CD4-positive, alpha-beta T cell treated with Interleukin-6 at 100 ng/mL for 8 hours (primary cell): ENCODE measurements around the gene FTL.

Experiments
- DNase-seq: peaks from one replicate; pipeline ENCODE4 v3.0.0-alpha.2; 2020; ENCODE audit warnings: mixed read lengths, low spot score

The FTL gene

DNA sequence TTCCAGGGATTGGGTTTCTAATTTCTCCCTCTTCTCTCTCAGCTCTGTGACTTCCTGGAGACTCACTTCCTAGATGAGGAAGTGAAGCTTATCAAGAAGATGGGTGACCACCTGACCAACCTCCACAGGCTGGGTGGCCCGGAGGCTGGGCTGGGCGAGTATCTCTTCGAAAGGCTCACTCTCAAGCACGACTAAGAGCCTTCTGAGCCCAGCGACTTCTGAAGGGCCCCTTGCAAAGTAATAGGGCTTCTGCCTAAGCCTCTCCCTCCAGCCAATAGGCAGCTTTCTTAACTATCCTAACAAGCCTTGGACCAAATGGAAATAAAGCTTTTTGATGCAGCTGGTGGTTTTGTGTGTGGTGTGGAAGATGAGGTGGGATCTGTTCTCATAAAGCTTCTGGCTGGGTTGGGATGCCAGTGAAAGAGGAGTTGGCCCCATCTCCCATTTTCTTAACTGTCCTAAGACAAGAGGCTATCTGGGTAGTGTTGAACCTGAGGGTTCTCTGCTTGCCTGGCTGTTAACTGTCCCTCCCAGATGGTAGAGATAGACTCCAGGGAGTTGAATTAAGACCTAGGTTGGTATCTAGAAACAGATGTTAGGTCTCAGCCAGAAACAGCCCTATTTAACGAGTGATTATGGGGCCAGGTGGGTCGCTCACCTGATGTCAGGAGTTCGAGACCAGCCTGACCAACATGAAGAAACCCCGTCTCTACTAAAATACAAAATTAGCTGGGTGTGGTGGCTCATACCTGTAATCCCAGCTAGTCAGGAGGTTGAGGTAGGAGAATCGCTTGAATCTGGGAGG, 1.6 kb downstream of the FTL start:
- DNase-seq = no peak

DNA sequence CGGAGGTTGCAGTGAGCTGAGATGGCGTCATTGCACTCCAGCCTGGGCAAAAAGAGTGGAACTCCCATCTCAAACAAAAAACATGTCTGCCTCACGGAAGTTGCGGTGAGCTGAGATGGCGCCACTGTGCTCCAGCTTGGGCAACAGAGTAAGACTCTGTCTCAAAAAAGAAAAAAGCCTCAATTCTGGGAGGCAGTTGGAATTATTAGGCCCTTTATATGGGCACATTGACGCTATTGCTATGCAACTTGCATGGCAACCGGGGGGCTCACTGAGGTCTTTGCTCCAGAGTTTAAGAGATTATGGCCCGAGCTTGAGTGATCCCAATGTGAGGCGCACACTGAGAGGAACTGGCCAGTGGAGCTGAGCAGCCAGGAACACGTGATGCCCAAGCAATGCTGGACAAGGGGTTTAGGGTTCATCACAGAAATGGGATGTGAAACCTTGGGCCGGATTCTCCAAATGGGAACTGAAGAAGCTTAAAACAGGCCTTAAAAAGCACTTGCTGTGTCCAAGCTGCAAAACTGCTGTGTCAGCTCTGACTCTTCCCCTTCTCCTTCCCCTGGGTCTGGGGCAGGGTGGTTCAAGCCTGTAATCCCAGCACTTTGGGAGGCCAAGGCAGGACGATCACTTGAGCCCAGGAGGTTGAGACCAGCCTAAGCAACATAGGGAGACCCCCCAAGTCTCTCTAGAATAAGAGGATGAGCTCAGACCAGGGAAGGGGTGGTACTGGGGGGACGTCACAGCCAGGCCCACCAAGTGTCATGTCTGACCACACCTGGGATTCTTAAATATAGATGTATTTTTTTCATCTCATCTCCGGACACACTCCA, 2.5 kb downstream of the FTL start:
- DNase-seq = no peak

DNA sequence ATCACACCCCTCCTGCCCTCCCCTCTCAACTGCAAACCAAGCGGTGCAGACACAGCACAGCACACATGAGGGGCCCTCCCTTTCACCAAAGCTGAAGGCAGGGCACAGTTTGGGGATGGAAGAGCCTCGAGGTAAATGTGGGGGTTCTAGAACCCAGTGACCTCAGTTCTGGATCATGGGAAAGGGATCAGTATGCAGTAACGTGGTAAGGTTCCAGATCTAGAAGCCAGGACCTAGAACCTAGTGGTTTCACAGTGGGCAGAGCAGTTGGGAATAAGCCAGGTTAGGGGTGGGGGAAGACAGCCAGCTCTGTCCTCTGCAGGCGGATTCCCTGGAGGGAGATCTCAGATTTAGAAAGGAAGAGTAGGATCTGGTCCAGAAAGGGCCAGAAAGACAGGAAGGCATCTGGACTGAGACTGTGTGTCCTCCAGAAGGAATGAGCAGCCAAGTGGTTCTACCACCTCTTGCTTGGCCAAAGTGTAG, 3.1 kb downstream of the FTL start:
- no peak for DNase-seq

DNA sequence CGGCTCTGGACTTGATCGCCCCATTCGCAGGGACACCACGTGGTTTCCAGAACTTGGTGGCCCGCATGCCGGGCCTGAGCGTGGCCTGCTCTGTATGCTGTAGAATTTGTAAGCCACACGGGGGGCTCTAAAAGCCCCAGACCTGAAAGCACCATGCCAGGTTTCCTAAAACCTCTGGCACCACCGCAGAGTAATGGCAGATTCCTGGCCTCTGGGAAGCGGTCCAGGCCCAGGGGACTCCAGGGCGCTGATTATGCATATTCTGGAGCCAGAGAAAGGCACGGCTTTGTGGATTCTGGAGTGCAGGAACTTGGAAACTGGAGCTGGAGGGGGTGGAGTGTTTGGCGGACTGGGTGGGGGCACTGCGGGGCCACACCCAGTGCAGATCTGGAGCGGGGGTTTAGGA, 3.7 kb downstream of the FTL start:
- DNase-seq = no peak

DNA sequence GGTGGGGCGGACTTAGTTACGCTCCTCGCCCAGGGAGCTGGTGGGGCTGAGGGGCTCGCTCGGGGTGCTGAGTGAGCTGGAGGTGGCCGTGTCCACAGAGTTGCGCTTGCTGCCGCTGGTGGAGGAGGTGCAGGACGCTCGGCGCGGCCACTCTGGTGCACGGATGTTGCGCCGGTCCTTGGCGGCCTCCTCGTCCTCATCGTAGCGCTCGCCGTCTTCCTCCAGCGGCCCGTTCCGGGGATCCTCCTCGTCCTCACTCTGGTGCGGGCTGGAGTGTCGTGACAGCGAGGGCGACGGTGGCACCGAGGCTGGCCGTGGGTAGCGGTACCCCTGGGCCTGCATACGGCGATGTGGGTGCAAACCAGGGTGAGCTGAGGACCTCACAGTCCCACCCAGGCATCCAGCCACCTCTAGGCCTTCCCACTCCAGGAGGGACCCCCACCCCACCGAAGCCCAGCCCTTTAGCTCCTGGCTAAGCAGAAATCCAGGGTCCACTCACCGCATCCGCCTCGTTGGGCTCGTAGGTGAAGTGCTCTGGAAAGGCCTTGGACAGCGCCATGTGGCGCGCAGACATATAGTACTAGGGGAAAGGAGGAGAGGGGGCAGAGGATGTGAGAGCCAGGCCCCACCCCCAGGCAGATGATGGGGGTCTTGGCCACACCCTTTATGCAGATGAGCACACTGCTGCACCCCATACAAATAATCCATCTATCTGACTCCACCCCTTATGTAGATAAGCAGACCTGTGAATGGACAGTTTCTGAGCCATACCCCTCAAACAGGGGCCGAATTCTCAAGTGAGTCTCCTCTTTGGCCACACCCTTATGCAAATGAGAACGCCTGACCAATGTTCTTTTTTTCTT, 4.4 kb downstream of the FTL start:
- DNase-seq = no peak

DNA sequence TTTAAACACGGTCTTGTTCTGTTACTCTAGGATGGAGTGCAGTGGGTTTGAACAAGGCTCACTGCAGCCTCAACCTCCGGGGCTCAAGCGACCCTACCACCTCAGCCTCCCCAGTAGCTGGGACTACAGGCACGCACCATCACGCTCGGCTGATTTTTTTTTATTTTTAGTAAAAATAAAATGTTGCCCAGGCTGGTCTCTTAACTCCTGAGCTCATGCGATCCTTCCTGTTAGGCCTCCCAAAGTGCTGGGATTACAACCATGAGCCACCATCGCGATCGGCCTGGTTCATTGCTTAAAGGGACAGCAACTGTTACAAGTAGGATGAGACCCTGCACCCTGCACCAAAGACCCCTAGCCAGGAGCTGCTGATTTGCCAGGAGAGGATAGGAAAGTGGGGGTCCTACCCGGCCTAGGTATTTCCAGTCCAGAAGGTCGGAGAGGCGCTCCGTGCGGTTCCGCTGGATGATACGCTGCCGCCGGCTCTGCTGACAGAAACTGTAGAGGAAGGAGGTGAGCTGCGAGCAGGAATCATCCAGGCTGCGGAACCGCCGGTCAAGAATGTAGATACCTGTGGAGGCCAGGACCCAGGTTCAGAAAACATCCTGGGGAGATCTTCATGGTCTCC, 5.1 kb downstream of the FTL start:
- no peak for DNase-seq

DNA sequence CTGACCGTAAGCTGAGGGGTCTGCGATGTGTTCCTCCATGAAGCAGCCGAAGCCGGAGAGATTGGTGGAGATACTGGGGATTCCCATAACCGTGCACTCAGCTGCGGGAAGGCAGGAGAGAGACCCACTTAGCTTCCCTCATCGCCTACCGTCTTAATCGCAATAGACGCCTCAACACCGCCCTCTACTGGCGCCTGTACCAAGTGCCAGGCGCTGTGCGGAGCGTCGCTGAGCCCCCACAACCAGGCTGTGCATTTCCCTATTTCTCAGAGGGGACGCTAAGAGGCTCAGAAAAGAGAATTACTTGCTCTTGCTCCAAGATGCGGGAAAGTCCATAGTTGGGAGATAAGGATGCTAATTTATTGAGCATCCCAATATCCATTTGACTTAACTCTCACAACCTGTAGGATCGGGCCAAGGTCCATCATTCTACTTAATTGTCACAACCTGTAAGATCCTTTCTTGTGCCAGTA, 5.8 kb downstream of the FTL start:
- peak; percentile 73 for DNase-seq

DNA sequence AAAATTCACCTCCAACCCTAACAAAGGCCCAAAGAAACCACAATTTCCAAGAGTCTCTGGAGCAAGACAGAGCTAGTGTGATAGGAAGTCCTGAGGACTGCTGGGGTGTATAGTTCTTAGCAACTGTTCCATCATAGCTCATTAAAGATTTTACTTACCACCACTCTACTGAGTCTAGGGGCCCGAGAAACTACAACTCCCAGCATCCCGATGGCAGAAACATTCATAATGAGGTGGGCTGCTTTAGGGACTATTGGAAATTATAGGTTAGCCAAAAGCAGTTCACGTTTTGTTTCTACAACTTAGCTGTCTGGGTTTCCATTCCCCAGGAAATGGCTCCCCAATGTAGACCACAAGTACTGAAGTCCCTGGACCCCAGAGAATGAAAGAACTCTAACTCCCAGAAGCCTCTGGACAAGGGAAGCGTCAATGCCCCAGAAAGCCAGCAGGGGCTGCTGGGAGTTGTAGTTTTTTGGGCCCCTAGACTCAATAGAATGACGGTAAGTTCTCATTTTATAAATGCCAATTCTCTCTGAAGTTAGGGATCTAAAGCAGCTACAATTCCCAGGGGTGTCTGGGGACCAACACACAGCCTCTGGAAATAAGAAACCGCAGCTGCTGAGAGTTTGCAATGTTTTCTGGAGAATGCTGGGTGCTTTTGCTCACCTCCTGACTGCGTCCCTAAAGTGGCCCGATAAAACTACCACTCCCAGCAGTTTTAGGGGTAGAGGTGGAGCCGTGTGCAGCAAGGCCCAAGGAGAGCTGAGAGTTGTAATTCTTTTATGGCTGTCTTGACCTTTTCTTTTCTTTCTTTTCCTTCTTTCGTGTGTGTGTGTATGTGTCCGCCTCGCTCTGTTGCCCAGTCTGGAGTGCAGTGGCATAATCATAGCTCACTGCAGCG, 11.1 kb downstream of the FTL start:
- no peak for DNase-seq

DNA sequence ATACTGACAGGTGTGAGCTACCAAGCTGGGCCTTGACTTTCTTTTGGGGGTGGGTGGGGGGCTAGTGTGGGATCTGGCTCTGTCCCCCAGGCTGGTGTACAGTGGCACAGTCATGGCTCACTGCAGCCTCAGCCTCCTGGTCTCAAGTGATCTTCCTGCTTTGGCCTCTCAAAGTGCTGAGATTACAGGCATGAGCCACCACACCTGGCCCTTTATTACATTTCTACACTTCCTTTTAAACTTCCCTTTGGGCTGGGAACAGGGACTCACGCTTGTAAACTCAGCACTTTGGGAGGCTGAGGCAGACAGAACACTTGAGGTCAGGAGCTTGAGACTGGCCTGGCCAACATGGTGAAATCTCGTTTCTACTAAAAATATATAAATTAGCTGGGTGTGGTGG, 12.0 kb downstream of the FTL start:
- DNase-seq = no peak

DNA sequence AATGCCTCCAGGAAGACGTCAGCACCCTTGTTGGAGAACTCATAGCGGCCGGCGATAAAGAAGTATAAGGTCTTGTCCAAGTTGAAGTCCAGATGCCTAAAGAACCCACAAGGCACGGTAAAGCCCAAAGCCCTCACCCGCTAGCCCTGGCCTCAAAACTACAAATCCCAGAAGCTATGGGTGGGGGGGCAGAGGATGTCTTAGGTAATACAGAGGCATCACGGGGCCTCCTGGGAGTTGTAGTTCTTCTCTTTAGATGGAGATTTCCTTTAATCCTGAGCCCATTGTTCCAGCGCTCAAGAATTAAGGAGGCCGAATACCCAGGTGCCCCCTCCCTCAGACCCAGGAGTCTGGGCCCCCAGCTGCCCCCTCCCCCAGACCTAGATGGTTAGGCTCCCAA, 17.2 kb downstream of the FTL start:
- DNase-seq = no peak

DNA sequence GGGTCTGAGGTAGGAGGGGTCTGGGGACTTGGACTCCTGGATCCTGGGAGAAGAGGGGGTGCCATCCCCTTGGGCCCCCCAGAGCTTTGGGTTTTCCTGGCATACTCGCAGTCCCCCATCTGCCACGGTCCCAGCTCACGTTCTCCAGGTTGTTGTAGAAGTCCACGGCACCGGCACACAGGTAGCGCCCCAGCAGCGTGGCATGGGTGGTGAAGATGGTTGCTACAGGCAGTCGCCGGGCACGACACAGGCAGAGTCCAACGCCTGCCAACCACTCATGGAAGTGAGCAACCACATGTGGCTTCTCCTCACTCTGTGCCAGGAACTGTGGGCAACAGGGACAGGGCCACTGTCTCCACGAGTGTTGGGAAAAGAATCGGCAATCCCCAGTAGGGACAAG, 20.6 kb downstream of the FTL start:
- DNase-seq = no peak

DNA sequence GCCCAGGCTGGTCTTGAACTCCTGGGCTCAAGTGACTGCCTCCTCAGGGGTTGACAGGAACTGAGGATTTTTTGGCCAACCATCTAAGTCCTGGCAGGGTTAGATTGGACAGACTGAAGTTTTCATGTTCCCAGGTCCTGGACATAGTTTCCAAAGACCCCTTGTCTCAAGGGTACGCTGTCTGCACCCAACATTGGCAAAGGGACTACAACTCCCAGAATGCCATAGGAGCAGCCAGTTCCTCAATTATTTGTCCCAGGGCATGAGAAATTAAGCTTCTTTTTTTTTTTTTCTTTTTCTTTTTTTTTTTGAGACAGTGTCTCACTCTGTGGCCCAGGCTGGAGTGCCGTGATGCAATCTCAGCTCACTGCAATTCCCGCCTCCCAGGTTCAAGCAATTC, 21.1 kb downstream of the FTL start:
- no peak for DNase-seq

DNA sequence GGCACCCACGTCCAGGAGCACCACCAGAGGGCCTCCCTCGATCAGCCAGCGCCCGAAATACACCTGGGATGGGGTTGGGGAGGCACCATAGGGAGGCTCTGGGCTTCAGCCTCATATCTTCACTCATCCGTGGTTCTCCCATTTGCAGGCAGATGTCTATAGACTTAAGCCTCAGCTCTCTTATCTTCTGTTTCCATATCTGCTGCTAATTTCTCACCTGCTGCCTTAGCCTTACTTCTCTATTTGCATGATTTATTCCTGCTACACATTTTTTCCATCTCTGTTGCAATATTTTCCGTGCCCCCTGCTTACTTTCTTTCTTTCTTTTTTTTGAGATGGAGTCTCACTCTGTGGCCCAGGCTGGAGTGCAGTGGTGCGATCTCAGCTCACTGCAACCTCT, 22.2 kb downstream of the FTL start:
- DNase-seq = no peak

DNA sequence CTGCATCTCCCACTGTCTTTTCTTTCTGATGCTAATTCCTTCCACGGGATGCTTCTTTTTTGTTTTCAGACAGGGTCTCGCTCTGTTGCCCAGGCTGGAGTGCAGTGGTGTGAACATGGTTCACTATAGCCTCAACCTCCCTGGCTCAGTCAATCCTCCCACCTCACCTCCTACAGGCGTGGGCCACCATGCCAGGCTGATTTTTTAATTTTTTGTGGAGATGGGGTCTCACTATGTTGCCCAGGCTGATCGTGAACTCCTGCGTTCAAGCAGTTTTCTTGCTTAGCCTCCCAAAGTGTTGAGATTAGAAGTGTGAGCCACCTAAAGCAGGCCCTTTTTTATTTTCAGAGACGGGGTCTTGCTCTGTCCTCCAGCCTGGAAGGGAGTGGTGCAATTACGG, 23.2 kb downstream of the FTL start:
- no peak for DNase-seq

DNA sequence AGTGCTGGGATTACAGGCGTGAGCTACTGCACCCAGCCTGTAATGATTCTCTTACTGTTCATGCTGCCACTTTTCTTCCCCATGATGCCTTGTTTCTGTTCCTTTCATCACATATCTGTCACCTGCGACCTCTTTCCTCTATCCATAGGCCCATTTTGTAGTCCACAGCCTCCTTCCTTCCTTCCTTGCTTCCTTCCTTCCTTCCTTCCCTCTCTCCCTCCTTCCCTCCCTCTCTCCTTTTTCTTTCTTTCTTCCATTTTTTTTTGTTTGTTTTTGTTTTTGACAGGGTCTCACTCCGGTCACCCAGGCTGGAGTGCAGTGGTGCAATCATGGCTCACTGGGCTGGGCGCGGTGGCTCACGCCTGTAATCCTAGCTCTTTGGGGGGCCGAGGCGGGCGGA, 23.8 kb downstream of the FTL start:
- DNase-seq = no peak

DNA sequence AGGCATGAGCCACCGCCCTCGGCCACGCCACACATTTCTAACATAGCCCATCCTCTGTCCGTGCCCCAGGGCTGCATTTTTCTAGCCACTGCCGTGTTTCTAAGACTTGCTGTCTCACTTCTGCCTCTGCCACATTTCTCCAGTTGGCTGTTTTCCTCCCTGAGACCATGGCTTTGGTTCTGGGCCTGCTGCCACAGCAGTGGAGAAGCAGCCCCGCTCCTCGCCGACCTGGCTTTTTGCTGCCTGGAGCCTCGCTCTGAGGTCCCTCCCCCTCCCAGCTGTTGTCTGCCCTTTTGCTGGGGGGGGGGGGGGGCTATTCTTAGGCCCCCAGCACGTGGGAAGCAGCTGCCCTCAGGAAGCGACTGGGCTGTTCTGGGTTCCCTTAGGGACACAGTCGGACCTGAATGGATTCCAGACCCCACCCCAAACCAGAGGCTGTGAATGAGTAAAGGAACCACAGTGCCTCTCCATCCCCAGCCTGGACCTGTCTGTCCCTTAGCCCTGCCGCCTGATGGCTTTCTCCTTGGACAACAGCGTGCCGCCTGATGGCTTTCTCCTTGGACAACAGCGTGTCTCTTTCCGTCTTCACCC, 24.7 kb downstream of the FTL start:
- DNase-seq = no peak

DNA sequence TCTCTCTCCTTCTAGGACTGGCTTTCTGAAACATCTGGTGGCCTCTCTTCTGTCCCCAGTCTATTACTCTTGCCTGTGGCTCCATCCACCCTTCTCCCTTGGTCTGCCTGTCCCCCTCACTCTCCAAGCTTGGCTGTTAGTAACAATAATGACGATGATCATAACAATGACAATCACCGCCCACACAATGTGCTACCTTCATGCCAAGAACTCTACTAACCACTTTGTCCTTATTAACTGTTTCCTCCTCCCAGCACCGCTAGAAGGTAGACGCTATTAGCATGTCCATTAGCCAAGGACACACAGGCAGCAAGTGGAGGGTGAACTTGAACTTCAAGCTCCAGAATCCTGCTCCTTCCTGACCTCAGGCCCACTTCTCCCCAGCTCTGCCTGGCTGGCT, 25.3 kb downstream of the FTL start:
- DNase-seq = no peak

DNA sequence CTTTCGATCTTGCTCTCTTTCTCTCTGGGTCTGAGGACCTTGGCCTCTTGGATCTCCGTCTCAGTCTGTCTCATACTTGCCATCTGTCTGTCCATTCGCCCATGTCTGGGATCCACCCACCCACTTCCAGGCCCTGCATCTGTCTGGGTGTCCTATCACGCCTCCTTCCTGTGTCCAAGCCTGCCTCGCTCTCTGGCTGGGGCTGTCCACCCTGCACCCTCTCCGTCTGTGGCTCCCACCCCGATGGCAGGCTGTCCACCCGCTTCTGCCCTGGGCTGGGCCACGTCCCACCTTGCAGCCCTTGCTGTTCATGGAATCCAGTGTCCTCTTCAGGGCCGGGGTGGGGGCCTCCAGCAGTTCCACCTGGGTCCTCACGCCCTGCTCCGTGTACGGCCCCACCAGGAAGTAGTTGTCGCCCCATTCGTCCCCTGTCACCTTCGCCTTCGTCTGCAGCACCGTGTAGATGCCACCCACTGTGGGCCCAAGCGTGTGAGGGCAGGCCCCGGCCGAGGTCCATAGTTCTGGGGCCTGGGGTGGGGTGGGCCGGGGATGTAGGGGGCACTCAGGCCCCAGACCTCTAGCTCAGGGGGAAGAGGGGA, 26.0 kb downstream of the FTL start:
- no peak for DNase-seq

DNA sequence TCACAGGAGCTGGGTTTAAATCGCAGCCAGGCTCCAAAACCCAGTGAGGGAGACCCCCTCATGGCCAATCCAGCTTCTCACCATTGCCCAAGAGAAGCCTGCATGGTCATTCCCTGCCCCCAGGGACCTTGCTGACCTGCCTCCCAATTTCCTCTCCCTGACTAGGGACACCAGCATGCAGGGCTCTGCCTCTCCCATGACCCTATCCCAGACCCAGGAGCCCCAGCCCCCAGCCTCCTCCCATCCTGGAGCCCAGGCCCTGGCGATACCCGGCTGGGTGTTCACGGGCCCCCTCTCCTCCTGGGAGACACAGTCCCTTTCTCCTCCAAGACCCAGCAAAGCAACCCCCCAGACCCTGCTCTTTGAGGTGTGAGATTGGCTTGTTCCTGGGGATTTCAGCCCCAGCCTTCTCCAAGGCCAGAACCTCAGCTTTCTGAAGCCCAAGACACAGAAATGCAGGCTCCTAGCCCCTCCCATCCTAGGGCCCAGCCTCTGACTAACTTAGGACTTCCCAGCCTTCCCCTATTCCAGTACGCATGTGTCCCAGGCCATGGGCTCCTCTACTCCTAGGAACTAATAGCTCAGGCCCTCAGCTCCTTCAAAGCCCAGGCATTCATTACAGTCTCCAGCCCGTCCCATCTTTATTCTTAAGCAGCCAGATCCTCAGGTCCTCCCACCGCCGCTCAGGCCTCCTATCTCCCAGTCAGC, 26.9 kb downstream of the FTL start:
- DNase-seq = no peak
